A673 (cell line): ENCODE measurements around the gene ERVFRD-1. TPM values are rescaled to one million over a fixed set of nuclear protein-coding genes. Genes with fewer than 3 reads are reported as not detected.

Experiments used
- BruUV-seq: library from RNA; stranded (reverse); fragments of 400-500 nt; replicated peaks from 2 replicates; lab custom pipeline; 2021; lab: Mats Ljungman, UMichigan
- CTCF ChIA-PET: fragments of 300-600 bp; sonication (Branson Sonifier 250); formaldehyde crosslinking; loops from one replicate; lab custom pipeline; 2022; ENCODE audit warnings: antibody characterized with exemption; lab: Charles Lee
- POLR2A ChIA-PET: fragments of 300-600 bp; sonication (Branson Sonifier 250); formaldehyde crosslinking; loops from one replicate; lab custom pipeline; 2022; ENCODE audit warnings: antibody characterized with exemption; ENCODE audit not compliant: low non-redundant PET; lab: Charles Lee
- DNase-seq: peaks from one replicate; pipeline ENCODE4 v3.0.0-alpha.2; 2015; ENCODE audit warnings: low spot score
- H3K27ac ChIP-seq: fragments of 200-600 bp; sonication (generic); 2 replicates; pipeline ENCODE4 v1.5.1; 2016; ENCODE audit warnings: mixed run types, low read depth, mild to moderate bottlenecking, mixed read lengths, antibody characterized with exemption, low read length; ENCODE audit not compliant: poor library complexity, severe bottlenecking
- H3K27me3 ChIP-seq: fragments of 200-600 bp; sonication (generic); replicated peaks from 2 replicates; pipeline ENCODE4 v1.6.1; 2017; ENCODE audit warnings: mixed run types, low read depth, mild to moderate bottlenecking, mixed read lengths, antibody characterized with exemption, low read length; ENCODE audit not compliant: insufficient read depth, poor library complexity
- H3K36me3 ChIP-seq: fragments of 200-600 bp; sonication (generic); 2 replicates; pipeline ENCODE4 v1.6.1; 2016; ENCODE audit warnings: mixed run types, mild to moderate bottlenecking, mixed read lengths, antibody characterized with exemption, low read length; ENCODE audit not compliant: insufficient read depth, poor library complexity, severe bottlenecking
- H3K4me1 ChIP-seq: fragments of 200-600 bp; sonication (generic); 2 replicates; pipeline ENCODE4 v1.6.1; 2017; ENCODE audit warnings: mixed run types, mild to moderate bottlenecking, mixed read lengths, antibody characterized with exemption, low read length; ENCODE audit not compliant: insufficient read depth, poor library complexity, severe bottlenecking
- H3K4me3 ChIP-seq: fragments of 200-600 bp; sonication (generic); 2 replicates; pipeline ENCODE4 v1.5.1; 2016; ENCODE audit warnings: low read depth, mixed run types, mild to moderate bottlenecking, mixed read lengths, low read length; ENCODE audit not compliant: poor library complexity, severe bottlenecking
- H3K9me3 ChIP-seq: fragments of 200-600 bp; sonication (generic); 2 replicates; pipeline ENCODE4 v1.6.1; 2016; ENCODE audit warnings: mixed run types, low read depth, mild to moderate bottlenecking, mixed read lengths, antibody characterized with exemption, low read length; ENCODE audit not compliant: poor library complexity, severe bottlenecking
- CTCF ChIP-seq: fragments of 300-800, 200-600 bp; sonication (generic); conservative IDR thresholded peaks from 2 replicates; pipeline ENCODE4 v1.5.1; 2017; ENCODE audit warnings: low read depth, mild to moderate bottlenecking, antibody characterized with exemption, low read length, moderate library complexity, mixed read lengths
- EZH2 ChIP-seq: fragments of 200-600 bp; sonication (generic); IDR thresholded peaks from 2 replicates; pipeline ENCODE4 v1.6.1; 2017; ENCODE audit warnings: borderline replicate concordance, low read depth, mild to moderate bottlenecking, mixed read lengths, antibody characterized with exemption, low read length; ENCODE audit not compliant: poor library complexity, severe bottlenecking
- intact Hi-C: fragments of 100-400 bp; cut with micrococcal nuclease; formaldehyde crosslinking; loops from one replicate; pipeline ENCODE4 v1.10.0; 2022; ENCODE audit not compliant: unreplicated experiment
- total RNA-seq: library from RNA; stranded (reverse); gene quantifications from 2 replicates; pipeline ENCODE4 v1.2.3, GENCODE V29; 2021

Gene ERVFRD-1
- total RNA-seq, 1 experiment from 2014 or later: 0.11 TPM

- CTCF ChIA-PET: no interaction called here
- Histone ChIP-seq H3K9me3 (no peaks in the 10 kb centered on the region), H3K27ac (no peak overlapping the region), H3K36me3 (peaks cover 4% of the 10 kb centered on the region), H3K4me3 (no peak overlapping the region), H3K27me3 (no peaks in the 10 kb centered on the region), H3K4me1 (peaks cover 11% of the 10 kb centered on the region)
- TF ChIP-seq CTCF (no peak), EZH2 (no peak)
- DNase-seq: no peak
- POLR2A ChIA-PET: no interaction called here
- intact Hi-C loops: no loop called here
- no TSS peak for BruUV-seq
Measured at GRCh38 chr6:11133281-11133680, 21.8 kb upstream of the ERVFRD-1 start.

- ChIA-PET POLR2A (no interaction called here), CTCF (no interaction called here)
Measured at GRCh38 chr6:11132194-11132888, 20.8 kb upstream of the ERVFRD-1 start.

GRCh38 chr6:11130605-11131004, 19.1 kb upstream of the ERVFRD-1 start:
- DNase-seq: no peak
- CTCF ChIA-PET: no interaction called here
- no peaks in the 10 kb centered on the region for H3K9me3 ChIP-seq
- no peak overlapping the region for H3K4me3 ChIP-seq
- POLR2A ChIA-PET: no interaction called here
- BruUV-seq: no TSS peak
- intact Hi-C loops: no loop called here
- H3K36me3 ChIP-seq: peaks cover 3% of the 10 kb centered on the region
- no peaks in the 10 kb centered on the region for H3K27me3 ChIP-seq
- no peak overlapping the region for H3K27ac ChIP-seq
- TF ChIP-seq EZH2 (no peak), CTCF (no peak)
- no peaks in the 10 kb centered on the region for H3K4me1 ChIP-seq

More at GRCh38 chr6:11132194-11132888, 20.8 kb upstream of the ERVFRD-1 start:
- DNase-seq: no peak
- Histone ChIP-seq H3K36me3 (peaks cover 4% of the 10 kb centered on the region), H3K4me1 (peaks cover 11% of the 10 kb centered on the region), H3K27ac (no peak overlapping the region), H3K4me3 (no peak overlapping the region), H3K9me3 (no peaks in the 10 kb centered on the region), H3K27me3 (no peaks in the 10 kb centered on the region)
- intact Hi-C loops: no loop called here
- TF ChIP-seq CTCF (no peak), EZH2 (no peak)
- BruUV-seq: no TSS peak
